Measurements from ENCODE around the gene MCTP1.
"Not testable (repeated sequence)": the region's sequence is repeated elsewhere in the genome, so short reads cannot be mapped to it uniquely, and the experiment has no call there.

MCTP1 gene

GRCh38 chr5:95251185-95251584 is 33.7 kb downstream of the MCTP1 start:
- DNase-seq, result no peak

GRCh38 chr5:95244479-95244878 is 40.4 kb downstream of the MCTP1 start:
- DNase-seq, result no peak

- DNase-seq, result no peak
These were observed 43.3 kb downstream of the MCTP1 start for GRCh38 chr5:95241635-95242034.

- no peak for DNase-seq
These were observed 43.7 kb downstream of the MCTP1 start for GRCh38 chr5:95241161-95241560.

- DNase-seq, result no peak
These were observed 46.2 kb downstream of the MCTP1 start for GRCh38 chr5:95238560-95239325.

- no peak for DNase-seq
These were observed 47.6 kb downstream of the MCTP1 start for GRCh38 chr5:95237324-95237723.

- no peak for DNase-seq
These were observed 49.4 kb downstream of the MCTP1 start for GRCh38 chr5:95235439-95235982.

GRCh38 chr5:95229646-95230045 is 55.2 kb downstream of the MCTP1 start:
- DNase-seq, result no peak

DNA sequence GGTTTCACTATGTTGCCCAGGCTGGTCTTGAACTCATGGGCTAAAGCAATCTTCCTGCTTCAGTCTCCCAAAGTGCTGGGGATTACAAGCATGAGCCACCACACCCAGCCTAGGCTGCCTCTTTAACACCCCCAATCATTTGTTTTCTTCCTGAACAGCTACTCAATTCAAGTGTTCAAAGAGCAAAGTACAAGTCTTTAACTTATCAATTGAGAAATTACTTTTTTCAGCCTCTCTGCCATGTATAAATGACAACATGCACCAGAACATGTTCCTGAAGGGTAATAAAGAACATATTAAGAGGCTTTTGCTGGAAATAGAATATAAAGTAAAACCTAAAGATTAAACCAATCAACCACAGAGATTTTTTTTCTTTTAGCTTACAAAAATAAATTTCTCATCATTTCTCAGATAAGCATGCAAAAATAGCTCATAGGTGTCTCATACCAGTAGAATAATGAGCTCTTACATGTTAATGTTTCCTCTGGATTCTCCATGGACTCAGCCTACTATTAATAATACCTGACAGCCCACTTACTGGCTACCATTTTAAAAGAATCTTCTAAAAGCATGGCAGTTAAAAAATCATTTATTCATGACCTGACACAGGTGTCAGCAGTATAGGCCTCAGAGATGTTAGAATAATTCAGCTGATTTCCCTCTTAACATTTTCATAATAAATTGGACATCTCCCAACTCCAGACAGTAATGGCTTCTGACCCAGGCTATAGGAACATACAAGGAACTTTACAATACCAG is 60.0 kb downstream of the MCTP1 start:
- no peak for DNase-seq

DNA sequence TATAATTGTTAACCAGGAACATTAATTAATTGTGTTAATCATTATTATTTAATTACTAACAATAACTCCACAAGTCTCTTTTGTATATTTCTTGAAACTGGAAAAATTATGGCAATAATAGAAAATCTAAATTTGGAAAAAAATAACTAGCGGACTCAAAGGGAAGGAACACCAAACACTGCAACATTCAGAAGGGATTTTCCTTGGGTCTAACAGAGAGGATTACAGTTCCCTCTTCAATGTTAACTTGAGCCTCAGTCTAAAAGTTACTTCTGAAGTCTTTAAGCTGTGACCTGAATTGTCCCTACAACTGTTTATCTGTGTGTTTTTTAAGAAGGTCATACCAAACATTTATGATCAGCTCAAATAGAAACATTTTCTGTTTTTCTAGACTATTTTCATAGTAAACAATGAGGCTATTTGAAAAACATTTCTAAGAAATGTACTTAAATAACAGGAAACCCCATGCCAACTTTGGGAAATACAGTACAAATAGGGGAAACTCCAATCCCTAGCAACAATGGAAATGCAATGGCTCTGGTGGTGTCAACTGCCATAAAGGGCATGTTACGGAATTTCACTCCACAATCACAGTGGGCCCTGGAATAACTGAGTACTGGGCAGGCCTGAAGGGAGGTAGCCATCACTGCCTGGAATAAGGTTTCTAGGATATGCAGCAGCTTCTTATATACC is 61.2 kb downstream of the MCTP1 start:
- no peak for DNase-seq

GRCh38 chr5:95222836-95223235 is 62.1 kb downstream of the MCTP1 start:
- no peak for DNase-seq

GRCh38 chr5:95221234-95221633 is 63.7 kb downstream of the MCTP1 start:
- no peak for DNase-seq

GRCh38 chr5:95220381-95220780 is 64.5 kb downstream of the MCTP1 start:
- no peak for DNase-seq

DNA sequence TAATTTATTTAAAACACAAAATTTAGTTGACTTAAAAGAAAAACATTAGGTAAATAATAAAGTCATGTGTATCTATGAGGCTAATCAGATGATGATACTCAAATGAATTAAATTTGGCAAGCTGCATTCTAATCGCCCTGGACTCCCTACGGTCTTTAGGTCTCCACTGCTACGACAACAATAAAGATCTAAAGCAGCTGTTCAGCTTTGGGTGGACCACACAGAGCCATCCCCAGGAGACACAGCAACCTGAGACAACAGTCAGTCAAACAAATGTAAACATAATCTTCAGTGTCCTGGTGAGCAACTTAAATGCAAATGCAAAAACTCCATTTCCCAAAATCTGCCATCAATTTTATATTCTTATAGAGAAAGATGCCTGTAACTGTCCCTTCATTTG is 65.5 kb downstream of the MCTP1 start:
- no peak for DNase-seq

- no peak for DNase-seq
These were observed 67.0 kb downstream of the MCTP1 start for GRCh38 chr5:95217881-95218280.

DNA sequence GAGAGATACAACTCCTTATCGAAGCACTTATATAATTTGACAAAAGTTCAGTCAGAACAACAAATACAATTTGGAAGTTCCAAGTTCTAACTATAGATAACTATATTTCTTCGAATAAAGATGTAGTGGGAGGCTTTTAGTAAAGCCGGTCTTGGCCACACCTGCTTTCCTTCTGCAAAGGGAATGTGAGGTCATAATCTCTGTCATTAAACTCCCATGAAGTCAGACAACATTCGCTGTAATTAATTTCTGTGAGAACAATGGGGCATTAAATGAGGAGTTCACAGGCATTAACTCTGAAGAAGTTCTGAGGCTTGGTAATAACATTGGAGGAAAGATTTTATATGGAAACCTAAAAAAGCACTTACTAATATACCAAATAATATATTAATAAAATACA is 67.5 kb downstream of the MCTP1 start:
- no peak for DNase-seq

- no peak for DNase-seq
These were observed 68.5 kb downstream of the MCTP1 start for GRCh38 chr5:95216136-95216955.

- DNase-seq, result not testable (repeated sequence)
These were observed 77.1 kb downstream of the MCTP1 start for GRCh38 chr5:95207811-95208210.

DNA sequence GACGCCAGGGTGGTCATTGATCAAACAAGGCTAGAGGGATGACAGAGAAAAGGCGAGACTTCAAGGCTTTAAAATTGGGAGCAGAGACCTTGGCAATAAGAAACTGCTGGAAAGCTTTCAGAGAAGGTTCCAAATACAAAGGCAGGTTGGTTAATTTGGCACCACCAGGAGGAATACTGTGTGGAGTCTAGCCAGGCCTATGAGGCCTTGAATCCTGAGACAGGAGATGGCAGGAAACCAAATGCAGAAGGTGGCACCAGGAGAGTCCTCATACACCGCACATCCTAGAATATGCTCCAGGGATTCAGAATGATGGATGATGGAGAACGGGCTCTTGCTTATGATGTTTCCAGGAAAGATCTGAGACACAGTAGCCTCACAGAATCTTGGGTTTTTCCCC is 90.0 kb downstream of the MCTP1 start:
- no peak for DNase-seq

GRCh38 chr5:95191330-95191729 is 93.6 kb downstream of the MCTP1 start:
- DNase-seq, result no peak

GRCh38 chr5:95184924-95185323 is 100.0 kb downstream of the MCTP1 start:
- no peak for DNase-seq

- DNase-seq, result no peak
These were observed 103.2 kb downstream of the MCTP1 start for GRCh38 chr5:95181644-95182043.

Measured in stimulated activated CD4-positive, alpha-beta T cell treated with anti-CD3 and anti-CD28 coated beads, Interleukin-4, amount 100 ng/mL, for 1 hour (primary cell).